Fibroblast of skin of back (primary cell): ENCODE results near the gene XCL1.
A peak's percentile ranks its signal among the peaks of the same experiment; 100 is the strongest.

ENCODE experiments used
- DNase-seq: peaks from one replicate; pipeline ENCODE4 v3.0.0-alpha.2; 2013

XCL1 gene

DNA sequence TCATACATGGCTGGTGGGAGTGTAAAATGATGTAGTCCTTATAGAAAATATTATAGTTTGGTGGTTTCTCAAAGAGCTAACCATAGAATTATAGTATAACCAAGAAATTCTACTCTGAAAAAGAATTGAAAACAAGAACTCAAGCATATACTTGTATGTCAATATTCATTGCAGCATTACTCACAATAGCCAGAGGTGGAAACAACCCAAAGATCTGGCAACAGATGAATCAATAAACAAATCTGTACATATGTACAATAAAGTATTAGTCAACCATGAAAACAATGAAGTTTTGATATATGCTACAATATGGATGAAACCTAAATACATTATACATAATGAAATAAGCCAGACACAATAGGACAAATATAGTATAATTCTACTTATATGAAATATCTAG is 29.7 kb downstream of the XCL1 start:
- DNase-seq = no peak

GRCh38 chr1:168607872-168608428 is 31.5 kb downstream of the XCL1 start:
- DNase-seq = no peak

DNA sequence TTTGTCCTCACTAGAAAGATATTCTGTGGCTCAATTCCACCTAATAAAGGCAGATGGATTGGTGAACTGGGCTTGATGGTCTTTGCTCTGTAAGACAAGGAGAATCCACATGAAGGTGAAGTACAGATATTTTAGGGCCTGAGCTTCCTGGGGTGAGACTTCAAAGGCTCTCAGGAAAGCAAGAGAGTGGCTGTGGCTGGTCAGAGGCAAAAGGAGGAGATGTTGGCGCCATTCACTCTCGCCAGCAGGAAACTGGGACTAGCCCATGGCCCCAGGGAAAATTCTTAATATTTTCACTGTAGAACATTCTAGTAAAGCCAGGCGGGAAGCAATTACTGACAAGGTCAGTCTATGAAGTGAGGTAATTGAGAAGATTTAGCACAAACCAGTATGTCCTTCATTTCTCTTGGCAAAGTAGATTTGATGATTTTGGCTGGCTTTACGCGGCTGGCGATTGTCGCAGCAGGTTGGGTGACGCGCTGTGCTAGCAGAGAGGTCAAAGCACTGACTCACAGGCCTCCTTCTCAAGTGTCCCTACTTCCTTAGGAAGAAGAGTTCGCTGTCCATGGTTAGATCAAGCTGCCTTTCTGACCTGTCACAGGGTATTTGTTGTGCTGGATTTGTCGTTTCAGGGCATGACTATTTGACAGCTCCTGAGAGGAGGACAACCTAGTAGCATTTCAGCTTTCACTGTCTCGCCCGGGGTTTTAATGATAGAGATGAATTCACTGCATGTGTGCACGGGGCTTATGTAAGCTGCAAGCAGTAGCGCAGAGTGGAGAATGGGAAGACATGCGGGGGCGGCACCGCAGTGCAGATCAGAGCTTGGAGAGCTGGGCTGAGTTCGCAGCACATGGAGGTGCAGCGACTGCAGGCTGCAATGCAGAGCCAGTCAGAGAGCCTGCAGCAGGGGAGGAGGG is 32.7 kb downstream of the XCL1 start:
- DNase-seq = peak; percentile 37

DNA sequence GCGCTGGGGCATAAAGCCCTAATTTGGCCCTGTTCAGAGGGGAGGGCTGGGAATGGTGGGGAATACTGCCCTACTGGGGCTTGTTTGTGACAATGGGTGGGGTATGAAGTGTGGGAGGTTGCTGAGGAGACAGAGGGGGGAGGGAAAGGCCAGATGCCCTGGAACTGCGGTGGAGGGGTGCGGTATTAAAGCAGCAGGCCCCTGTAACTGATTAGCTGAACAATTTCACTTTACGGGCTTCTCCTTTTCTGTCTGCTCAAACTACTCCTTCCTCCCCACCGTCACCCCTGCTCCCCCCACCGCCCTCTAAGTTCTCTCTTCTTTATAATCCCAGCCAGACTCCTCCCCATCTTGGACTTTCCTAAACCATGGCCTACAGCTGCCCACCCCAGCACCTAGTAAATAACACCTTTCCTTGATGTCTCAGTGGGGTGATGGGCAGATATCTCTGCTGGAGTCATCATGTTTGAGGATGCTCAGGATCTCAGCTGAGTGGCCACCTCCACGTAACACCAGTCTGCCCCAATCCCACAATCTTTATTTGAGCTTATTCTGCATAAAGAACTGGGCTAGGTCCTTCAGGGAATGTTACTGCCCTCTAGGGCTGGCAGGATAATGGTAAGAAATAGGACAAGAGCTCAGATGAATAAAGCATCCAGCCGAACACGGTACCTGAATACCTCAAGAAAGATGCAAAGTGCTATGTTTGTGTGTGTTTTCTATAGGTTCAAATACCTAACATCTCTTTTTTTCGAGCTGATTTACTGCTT is 33.5 kb downstream of the XCL1 start:
- DNase-seq = no peak

- no peak for DNase-seq
These were observed 36.6 kb downstream of the XCL1 start for GRCh38 chr1:168613038-168613451.

DNA sequence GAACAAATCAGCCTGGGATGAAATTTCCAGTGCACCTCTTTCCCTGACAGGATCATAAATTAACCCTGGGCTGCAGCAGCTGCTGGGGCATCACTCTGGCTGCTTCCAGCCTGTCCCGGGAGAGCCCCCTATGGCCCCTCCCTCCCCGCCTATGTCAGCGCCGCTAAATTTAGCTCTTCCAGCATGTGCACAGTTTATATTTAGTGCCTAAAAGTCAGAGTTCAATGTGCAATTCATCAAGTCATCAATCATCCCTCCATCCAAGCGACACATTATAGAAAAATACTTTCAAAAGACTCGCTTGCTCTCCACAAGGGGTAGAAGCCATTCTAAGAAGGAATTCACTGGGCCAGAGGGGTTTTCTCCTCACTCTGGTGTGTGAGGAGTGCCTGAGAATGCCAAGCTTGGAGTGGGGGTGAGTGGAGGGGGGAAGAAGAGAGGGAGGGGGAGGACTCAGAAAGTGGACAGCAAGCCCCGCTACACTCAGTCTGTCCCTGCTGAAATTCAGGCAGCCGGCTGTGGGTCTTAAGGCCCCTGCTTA is 37.4 kb downstream of the XCL1 start:
- no peak for DNase-seq

- no peak for DNase-seq
These were observed 37.8 kb downstream of the XCL1 start for GRCh38 chr1:168614235-168614634.

- no peak for DNase-seq
These were observed 39.6 kb downstream of the XCL1 start for GRCh38 chr1:168615965-168616364.

- DNase-seq = no peak
These were observed 41.8 kb downstream of the XCL1 start for GRCh38 chr1:168617974-168618750.

- no peak for DNase-seq
These were observed 42.5 kb downstream of the XCL1 start for GRCh38 chr1:168618886-168619285.

DNA sequence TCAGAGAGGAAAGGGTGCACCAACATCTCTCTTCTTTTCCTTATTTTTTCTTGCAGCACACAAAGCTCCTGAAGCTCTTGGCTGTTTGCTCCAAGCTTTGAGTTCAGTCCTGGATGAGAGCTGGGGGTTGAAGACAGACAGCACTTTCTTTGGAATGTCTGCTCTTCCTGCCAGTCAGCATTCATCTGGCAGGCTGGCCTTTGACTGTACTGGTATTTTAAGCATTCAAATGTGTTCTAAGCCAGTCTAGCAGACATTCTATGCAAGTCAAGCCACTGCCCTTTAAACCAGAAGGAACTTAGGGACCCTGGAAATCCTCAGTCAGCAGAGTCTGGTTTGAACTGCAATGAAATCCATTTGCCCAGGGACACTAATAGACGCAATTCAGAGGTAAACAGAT is 45.0 kb downstream of the XCL1 start:
- DNase-seq = peak; percentile 65

DNA sequence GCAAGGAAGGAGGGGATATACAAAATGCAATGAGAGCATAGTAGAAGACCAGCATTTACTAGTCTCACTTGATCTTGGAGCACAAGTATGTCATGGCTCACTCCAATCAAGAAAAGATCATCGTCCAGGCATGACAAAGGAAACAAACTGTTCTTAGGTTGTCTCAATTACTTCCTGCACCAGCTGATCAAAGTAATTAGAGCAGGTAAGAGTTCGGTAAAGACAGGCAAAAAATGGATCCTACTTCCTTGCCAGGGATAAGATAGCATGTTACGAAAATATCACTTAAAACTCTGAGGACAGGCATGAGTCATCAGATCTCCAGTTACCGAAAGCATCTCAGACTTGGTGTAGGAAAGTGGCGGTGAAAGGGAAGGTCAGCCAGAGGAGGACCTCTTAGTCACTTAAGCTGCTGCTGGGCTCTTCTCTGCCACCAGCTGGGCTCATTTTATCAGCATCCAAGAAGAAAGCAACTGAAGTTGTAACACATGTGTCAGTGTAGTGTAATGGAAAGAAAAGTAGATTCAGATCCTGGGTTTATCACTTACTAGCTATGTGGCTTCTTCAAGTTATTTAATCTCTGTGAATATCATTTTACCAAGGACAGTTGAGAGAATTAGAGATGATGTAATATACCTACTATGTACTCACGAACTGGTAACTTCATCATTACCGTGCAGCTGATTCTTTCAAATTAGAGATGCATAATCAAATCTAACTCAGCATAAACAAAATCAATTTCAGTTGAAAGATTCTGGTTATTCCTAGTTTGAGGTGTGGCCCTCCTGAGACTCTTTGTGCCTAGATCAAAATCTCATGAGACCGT is 46.8 kb downstream of the XCL1 start:
- peak; percentile 70 for DNase-seq

GRCh38 chr1:168623831-168624230 is 47.4 kb downstream of the XCL1 start:
- DNase-seq = peak; percentile 40

DNA sequence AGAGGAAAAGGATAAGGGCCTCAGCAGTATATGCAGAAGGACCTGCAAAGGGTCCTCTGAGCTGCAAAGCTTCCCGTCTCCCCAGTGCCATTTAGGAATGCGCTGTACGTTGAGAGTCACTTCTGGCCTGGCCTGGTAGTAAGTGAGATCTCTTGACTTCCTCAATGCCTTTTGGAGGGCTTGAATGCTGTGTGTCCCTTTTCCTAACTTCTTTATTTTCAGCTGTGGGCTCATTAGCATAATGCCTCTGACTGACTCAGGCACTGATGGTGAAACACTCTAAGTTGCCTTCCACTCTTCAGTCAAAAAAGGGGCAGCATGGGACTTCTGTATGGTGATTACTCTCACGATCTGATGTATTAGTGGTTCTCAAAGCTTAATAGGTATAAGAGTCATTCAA is 49.9 kb downstream of the XCL1 start:
- no peak for DNase-seq

DNA sequence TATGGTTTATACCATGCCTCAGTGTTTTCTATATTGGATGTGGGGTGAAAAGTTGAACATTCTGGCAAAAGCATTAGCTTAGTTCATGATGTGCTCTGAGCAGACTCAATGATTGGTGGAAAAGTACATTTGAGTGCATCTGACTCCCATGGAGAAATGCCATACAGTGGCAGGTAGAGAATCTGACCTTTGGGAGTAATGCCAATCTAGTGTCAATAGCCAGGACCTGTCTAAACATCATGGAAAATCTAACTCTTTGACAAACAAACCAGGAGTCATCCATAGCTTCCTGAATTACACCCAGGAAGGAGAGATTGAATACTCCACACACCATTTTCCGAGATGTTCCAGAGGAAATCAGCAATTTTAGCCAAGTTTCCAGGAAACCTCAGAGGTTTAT is 51.0 kb downstream of the XCL1 start:
- DNase-seq = no peak

- DNase-seq = peak; percentile 77
These were observed 52.4 kb downstream of the XCL1 start for GRCh38 chr1:168628807-168629206.

DNA sequence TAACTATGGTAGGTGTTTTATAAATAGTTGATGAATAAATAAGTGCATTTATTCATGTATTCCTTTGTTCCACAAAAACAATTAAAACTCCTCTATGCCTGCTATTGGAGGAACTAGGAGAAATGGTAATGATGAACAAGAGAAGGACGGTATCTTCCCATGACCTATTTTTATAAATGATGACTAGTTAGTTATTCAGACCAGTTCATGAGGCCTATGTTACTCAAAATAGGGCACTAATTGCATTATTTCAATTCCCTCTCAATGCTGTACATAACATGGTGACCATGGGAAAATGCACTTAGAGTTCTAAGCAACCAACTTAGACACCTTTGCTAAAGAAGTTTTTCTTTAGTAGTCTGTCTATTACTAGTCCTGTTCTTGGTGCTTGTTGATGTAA is 53.1 kb downstream of the XCL1 start:
- DNase-seq = no peak
